CD4-positive, alpha-beta T cell (primary cell): ENCODE results near the gene PNKD. TPM values are rescaled to one million over a fixed set of nuclear protein-coding genes. Genes with fewer than 3 reads are reported as not detected.
A peak's percentile ranks its signal among the peaks of the same experiment; 100 is the strongest.

Source experiments
- ATAC-seq: fragments of 200-7000 bp; cut with Tn5 transposase; one replicate; pipeline ENCODE4 v1.10.0; 2022; ENCODE audit warnings: mild to moderate bottlenecking; ENCODE audit not compliant: poor library complexity
- CTCF ChIA-PET: fragments of 350-600 bp; sonication (Branson Sonifier 250); formaldehyde crosslinking; loops from one replicate; lab custom pipeline; 2021; ENCODE audit warnings: antibody characterized with exemption, inconsistent platforms; lab: Charles Lee
- POLR2A ChIA-PET: fragments of 350-600 bp; sonication (Branson Sonifier 250); formaldehyde crosslinking; loops from one replicate; lab custom pipeline; 2021; ENCODE audit warnings: antibody characterized with exemption, inconsistent platforms; lab: Charles Lee
- DNase-seq, 14 experiments: peaks; one replicate each; pipeline ENCODE4 v3.0.0-alpha.2; 2013 to 2020; ENCODE audit warnings: mixed read lengths in 2 of 14
- H3K27ac ChIP-seq, 2 donors: one replicate each; pipeline versions ENCODE4 v1.5.1 to v1.7.0; 2013; ENCODE audit warnings: low read length in 2 of 2, low read depth in 1 of 2, mild to moderate bottlenecking in 1 of 2
- H3K27me3 ChIP-seq, 2 experiments: 1 replicate in 1 of 2; 2 replicates in 1 of 2; pipeline versions ENCODE4 v1.6.1 to v1.7.0; 2013; ENCODE audit warnings: low read length in 2 of 2, control low read depth in 1 of 2, mild to moderate bottlenecking in 1 of 2, moderate library complexity in 1 of 2; ENCODE audit not compliant: insufficient read depth in 2 of 2, control insufficient read depth in 1 of 2
- H3K36me3 ChIP-seq: one replicate; pipeline ENCODE4 v1.6.1; 2013; ENCODE audit warnings: low read length, control low read depth; ENCODE audit not compliant: insufficient read depth
- H3K4me1 ChIP-seq: one replicate; pipeline ENCODE4 v1.6.1; 2013; ENCODE audit warnings: low read length, control low read depth; ENCODE audit not compliant: insufficient read depth
- H3K4me3 ChIP-seq: one replicate; pipeline ENCODE4 v1.5.1; 2013; ENCODE audit warnings: mild to moderate bottlenecking, low read length, moderate library complexity
- H3K9me3 ChIP-seq, 2 experiments: 1 replicate in 1 of 2; 2 replicates in 1 of 2; pipeline versions ENCODE4 v1.6.1 to v1.7.0; 2013; ENCODE audit warnings: low read length in 2 of 2, mild to moderate bottlenecking in 2 of 2, control low read depth in 1 of 2, moderate library complexity in 1 of 2; ENCODE audit not compliant: control insufficient read depth in 1 of 2, insufficient read depth in 1 of 2
- H3K27ac Mint-ChIP-seq: one replicate; pipeline ENCODE4 v1.8.0; 2020; ENCODE audit warnings: mixed read lengths
- H3K27me3 Mint-ChIP-seq: one replicate; pipeline ENCODE4 v1.8.0; 2021; ENCODE audit warnings: mixed read lengths
- H3K36me3 Mint-ChIP-seq: one replicate; pipeline ENCODE4 v1.8.0; 2021; ENCODE audit warnings: low read depth, mixed read lengths
- H3K4me1 Mint-ChIP-seq: one replicate; pipeline ENCODE4 v1.8.0; 2021; ENCODE audit warnings: low read depth, mixed read lengths
- H3K4me3 Mint-ChIP-seq: one replicate; pipeline ENCODE4 v1.8.0; 2020; ENCODE audit warnings: mild to moderate bottlenecking, mixed read lengths
- H3K9me3 Mint-ChIP-seq: one replicate; pipeline ENCODE4 v1.8.0; 2020; ENCODE audit warnings: mixed read lengths
- intact Hi-C, 2 experiments: fragments of 100-400 bp; cut with DNase I in 1 of 2; cut with micrococcal nuclease in 1 of 2; formaldehyde crosslinking; loops; one replicate each; pipeline versions ENCODE4 v1.15.1 to v1.9.0; 2023 to 2025; cut with DNase I, micrococcal nuclease
- total RNA-seq, 174 experiments: library from RNA in 2 of 174; stranded (reverse) in 2 of 174; gene quantifications; one replicate each; pipeline ENCODE4 v1.2.3 and lab custom pipeline; 2021 to 2026
- TF ChIP-seq, protein P1 (sequence below): fragments of 200-600 bp; IDR thresholded peaks from one replicate; pipeline ENCODE4 v1.8.0; 2022; ENCODE audit warnings: antibody characterized with exemption, mild to moderate bottlenecking

Gene PNKD
- total RNA-seq, 2 experiments from 2014 or later, result 9.2 to 10.6 TPM

DNA sequence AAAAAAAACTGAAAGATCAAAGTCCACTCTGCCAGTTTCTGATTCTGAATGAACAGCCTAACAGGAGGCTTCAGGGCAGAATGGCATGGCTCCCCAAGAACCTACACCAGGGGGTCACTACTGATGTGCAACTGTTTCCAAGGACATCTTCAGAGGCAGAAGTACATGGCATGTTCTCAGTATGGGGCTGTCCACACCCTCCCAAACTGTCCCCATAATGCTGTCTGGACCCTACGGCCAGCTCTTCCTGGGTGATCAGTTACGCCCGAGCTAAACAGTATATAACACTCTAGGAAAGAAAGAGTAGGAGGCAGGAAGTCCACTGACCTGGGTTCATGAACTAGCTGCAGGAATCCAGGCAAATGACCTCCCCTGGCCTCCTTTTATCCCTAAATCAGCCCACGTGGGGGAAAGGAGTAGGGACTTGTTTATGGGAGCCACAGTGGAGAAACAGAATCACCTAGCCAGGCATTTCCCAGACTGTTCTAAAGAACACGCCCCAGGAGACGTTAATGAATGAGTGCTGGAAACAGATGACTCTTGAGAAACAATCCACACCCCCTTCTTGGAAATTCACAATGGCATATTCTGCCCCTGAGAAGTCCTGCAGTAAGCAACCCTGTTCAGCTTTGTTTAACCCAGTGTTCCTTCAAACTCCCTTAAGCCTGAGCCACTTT lies 19.5 kb downstream of the PNKD start:
- Mint-ChIP-seq H3K9me3 (no peaks in the 10 kb centered on the region), H3K36me3 (peaks cover 34% of the 10 kb centered on the region), H3K27ac (peak overlapping the region; percentile 99), H3K27me3 (no peaks in the 10 kb centered on the region), H3K4me3 (peak overlapping the region; percentile 95), H3K4me1 (peaks cover 87% of the 10 kb centered on the region)
- TF ChIP-seq, protein P1, sequence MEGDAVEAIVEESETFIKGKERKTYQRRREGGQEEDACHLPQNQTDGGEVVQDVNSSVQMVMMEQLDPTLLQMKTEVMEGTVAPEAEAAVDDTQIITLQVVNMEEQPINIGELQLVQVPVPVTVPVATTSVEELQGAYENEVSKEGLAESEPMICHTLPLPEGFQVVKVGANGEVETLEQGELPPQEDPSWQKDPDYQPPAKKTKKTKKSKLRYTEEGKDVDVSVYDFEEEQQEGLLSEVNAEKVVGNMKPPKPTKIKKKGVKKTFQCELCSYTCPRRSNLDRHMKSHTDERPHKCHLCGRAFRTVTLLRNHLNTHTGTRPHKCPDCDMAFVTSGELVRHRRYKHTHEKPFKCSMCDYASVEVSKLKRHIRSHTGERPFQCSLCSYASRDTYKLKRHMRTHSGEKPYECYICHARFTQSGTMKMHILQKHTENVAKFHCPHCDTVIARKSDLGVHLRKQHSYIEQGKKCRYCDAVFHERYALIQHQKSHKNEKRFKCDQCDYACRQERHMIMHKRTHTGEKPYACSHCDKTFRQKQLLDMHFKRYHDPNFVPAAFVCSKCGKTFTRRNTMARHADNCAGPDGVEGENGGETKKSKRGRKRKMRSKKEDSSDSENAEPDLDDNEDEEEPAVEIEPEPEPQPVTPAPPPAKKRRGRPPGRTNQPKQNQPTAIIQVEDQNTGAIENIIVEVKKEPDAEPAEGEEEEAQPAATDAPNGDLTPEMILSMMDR, result no peak
- Histone ChIP-seq H3K4me3 (peak overlapping the region; percentile 99), H3K9me3 (no peaks in the 10 kb centered on the region), H3K4me1 (peaks cover 94% of the 10 kb centered on the region), H3K27me3 (no peaks in the 10 kb centered on the region), H3K36me3 (no peaks in the 10 kb centered on the region), H3K27ac (peak overlapping the region; percentile 89 to 96)
- CTCF ChIA-PET, result interaction anchor here (0.9 to 6.3 kb wide), 5 partner anchors 12 to 117 kb away, joined by 3 to 68 read pairs (median 5); partner anchors contain the start of genes AAMP and PNKD
- ATAC-seq (no peak), DNase-seq (peak in 1 of 14 experiments; percentile 31)
- intact Hi-C loops, result loop anchor here (1.0 to 10.0 kb wide), 4 partner anchors 17 to 355 kb away; partner anchors contain the start of genes CNOT9 (in 1 of the 2) and USP37 (in 1 of the 2)
- POLR2A ChIA-PET, result interaction anchor here (0.9 to 11.6 kb wide), 8 partner anchors 9 to 110 kb away, joined by 3 to 221 read pairs (median 4); partner anchors contain the start of genes AAMP, CATIP, CTDSP1 and PNKD

- Histone ChIP-seq H3K27ac (peak overlapping the region; percentile 89 to 96), H3K36me3 (no peaks in the 10 kb centered on the region), H3K4me3 (peak overlapping the region; percentile 99), H3K27me3 (no peaks in the 10 kb centered on the region), H3K9me3 (no peaks in the 10 kb centered on the region), H3K4me1 (peaks cover 90% of the 10 kb centered on the region)
- POLR2A ChIA-PET, result interaction anchor here (0.5 to 11.6 kb wide), 10 partner anchors 9 to 988 kb away, joined by 3 to 221 read pairs (median 4); partner anchors contain the start of genes AAMP, CATIP, CTDSP1 and DNAJB2
- peak overlapping the region; percentile 99 for H3K27ac Mint-ChIP-seq
- TF ChIP-seq, protein P1, result no peak
- peak; percentile 33 for ATAC-seq
- peaks cover 28% of the 10 kb centered on the region for H3K36me3 Mint-ChIP-seq
- CTCF ChIA-PET, result interaction anchor here (0.9 to 6.3 kb wide), 5 partner anchors 11 to 116 kb away, joined by 4 to 68 read pairs (median 5); partner anchors contain the start of genes AAMP, CATIP and PNKD
- peak overlapping the region; percentile 95 for H3K4me3 Mint-ChIP-seq
- no peaks in the 10 kb centered on the region for H3K27me3 Mint-ChIP-seq
- H3K9me3 Mint-ChIP-seq, result no peaks in the 10 kb centered on the region
- peaks cover 79% of the 10 kb centered on the region for H3K4me1 Mint-ChIP-seq
- DNase-seq, result peak in 11 of 14 experiments; percentile 23 to 84 (median 65)
- intact Hi-C loops, result loop anchor here (1.0 to 5.0 kb wide), 4 partner anchors 18 to 277 kb away; partner anchors contain the start of genes CNOT9 (in 1 of the 2) and USP37 (in 1 of the 2)
Measured at GRCh38 chr2:218290316-218291261, 20.3 kb downstream of the PNKD start.
